Upper lobe of right lung (tissue), 1 donor: ENCODE data around the gene GNG12. TPM values are rescaled to one million over a fixed set of nuclear protein-coding genes. Genes with fewer than 3 reads are reported as not detected.

Source experiments
- ATAC-seq: fragments of 200-7000 bp; cut with Tn5 transposase; one replicate; pipeline ENCODE4 v1.9.1; 2020; ENCODE audit warnings: mild to moderate bottlenecking, moderate library complexity
- DNase-seq: peaks from one replicate; pipeline ENCODE4 v3.0.0-alpha.2; 2020
- H3K27ac ChIP-seq: fragments of 200-600 bp; one replicate; pipeline ENCODE4 v1.8.0; 2022
- H3K27me3 ChIP-seq: fragments of 200-600 bp; one replicate; pipeline ENCODE4 v1.8.0; 2022; ENCODE audit warnings: mild to moderate bottlenecking
- H3K36me3 ChIP-seq: fragments of 200-600 bp; one replicate; pipeline ENCODE4 v1.8.0; 2022
- H3K4me1 ChIP-seq: fragments of 200-600 bp; one replicate; pipeline ENCODE4 v1.8.0; 2022
- H3K4me3 ChIP-seq: fragments of 200-600 bp; one replicate; pipeline ENCODE4 v1.8.0; 2022; ENCODE audit warnings: mild to moderate bottlenecking
- H3K9me3 ChIP-seq: fragments of 200-600 bp; one replicate; pipeline ENCODE4 v1.8.0; 2022
- CTCF ChIP-seq: fragments of 200-600 bp; IDR thresholded peaks from one replicate; pipeline ENCODE4 v1.8.0; 2022; ENCODE audit warnings: antibody characterized with exemption
- intact Hi-C: fragments of 100-400 bp; cut with DNase I; formaldehyde crosslinking; loops from one replicate; pipeline ENCODE4 v1.11.0; 2022
- total RNA-seq: library from RNA; stranded (reverse); fragmentation: NEBNext Ultra II Directional; extraction: Animal tissue kit (Norgen Biotek cat#: 25700); gene quantifications from one replicate; pipeline ENCODE4 v1.2.1, GENCODE V29; 2021
- donor health status: DM: no; HTN: yes; CAD: no; lungs with severe emphysema.

The GNG12 gene
- total RNA-seq, 1 donor from 2014 or later = 59.8 TPM

- no peaks in the 10 kb centered on the region for H3K4me1 ChIP-seq
These were observed 131.4 kb downstream of the GNG12 start for GRCh38 chr1:67701876-67702275.

GRCh38 chr1:67700692-67701410 is 132.4 kb downstream of the GNG12 start:
- no peak overlapping the region for H3K4me3 ChIP-seq
- DNase-seq (no peak), ATAC-seq (no peak)
- intact Hi-C loops = no loop called here
- H3K36me3 ChIP-seq = peaks cover 27% of the 10 kb centered on the region
- no peaks in the 10 kb centered on the region for H3K4me1 ChIP-seq
- TF ChIP-seq CTCF = no peak
- no peaks in the 10 kb centered on the region for H3K27me3 ChIP-seq
- no peak overlapping the region for H3K27ac ChIP-seq
- H3K9me3 ChIP-seq = no peaks in the 10 kb centered on the region

More at GRCh38 chr1:67701876-67702275, 131.4 kb downstream of the GNG12 start:
- Histone ChIP-seq H3K9me3 (no peaks in the 10 kb centered on the region), H3K36me3 (peaks cover 27% of the 10 kb centered on the region), H3K27ac (no peak overlapping the region), H3K27me3 (no peaks in the 10 kb centered on the region), H3K4me3 (no peak overlapping the region)
- no peak for DNase-seq
- intact Hi-C loops = no loop called here
- TF ChIP-seq CTCF = no peak
- ATAC-seq = no peak

GRCh38 chr1:67700220-67700619 is 133.0 kb downstream of the GNG12 start:
- no peak for TF ChIP-seq CTCF

GRCh38 chr1:67696708-67697107 is 136.6 kb downstream of the GNG12 start:
- Histone ChIP-seq H3K4me3 (no peak overlapping the region), H3K36me3 (no peaks in the 10 kb centered on the region), H3K27me3 (no peaks in the 10 kb centered on the region), H3K27ac (no peak overlapping the region), H3K4me1 (no peaks in the 10 kb centered on the region), H3K9me3 (no peaks in the 10 kb centered on the region)
- intact Hi-C loops = no loop called here
- DNase-seq (no peak), ATAC-seq (no peak)
- TF ChIP-seq CTCF = no peak

More at GRCh38 chr1:67700220-67700619, 133.0 kb downstream of the GNG12 start:
- ATAC-seq (no peak), DNase-seq (no peak)
- H3K9me3 ChIP-seq = no peaks in the 10 kb centered on the region
- no peaks in the 10 kb centered on the region for H3K4me1 ChIP-seq
- intact Hi-C loops = no loop called here
- H3K27ac ChIP-seq = no peak overlapping the region
- H3K4me3 ChIP-seq = no peak overlapping the region
- no peaks in the 10 kb centered on the region for H3K27me3 ChIP-seq
- H3K36me3 ChIP-seq = peaks cover 20% of the 10 kb centered on the region

GRCh38 chr1:67695963-67696362 is 137.3 kb downstream of the GNG12 start:
- H3K4me1 ChIP-seq = no peaks in the 10 kb centered on the region
- H3K27ac ChIP-seq = no peak overlapping the region
- no peak for ATAC-seq

More at GRCh38 chr1:67695963-67696362, 137.3 kb downstream of the GNG12 start:
- intact Hi-C loops = no loop called here
- Histone ChIP-seq H3K9me3 (no peaks in the 10 kb centered on the region), H3K4me3 (no peak overlapping the region), H3K27me3 (no peaks in the 10 kb centered on the region), H3K36me3 (no peaks in the 10 kb centered on the region)
- no peak for TF ChIP-seq CTCF
- no peak for DNase-seq
